H1 (cell line): ENCODE data around the gene RAB40A. TPM values are rescaled to one million over a fixed set of nuclear protein-coding genes. Genes with fewer than 3 reads are reported as not detected.

ENCODE experiments used
- CTCF ChIA-PET: fragments of 300-600 bp; sonication (Branson Sonifier 250); formaldehyde crosslinking; loops from one replicate; lab custom pipeline; 2021; ENCODE audit not compliant: partially characterized antibody; lab: Charles Lee
- POLR2A ChIA-PET: fragments of 300-600 bp; sonication (Branson Sonifier 250); formaldehyde crosslinking; loops from one replicate; lab custom pipeline; 2021; ENCODE audit warnings: inconsistent platforms; ENCODE audit not compliant: partially characterized antibody; lab: Charles Lee
- DNase-seq, 2 experiments: peaks; one replicate each; pipeline versions ENCODE4 v3.0.0 to v3.0.0-alpha.2; 2010 to 2022; ENCODE audit warnings: low spot score in 2 of 2, low read depth in 1 of 2, mixed read lengths in 1 of 2
- FAIRE-seq: peaks from 2 replicates; lab custom pipeline; 2011; peaks lifted over from hg19 to GRCh38; lab: Jason Lieb, UNC
- H2AFZ ChIP-seq: 2 replicates; pipeline ENCODE4 v1.8.1; 2012; ENCODE audit warnings: low read length, inconsistent platforms
- H2AK5ac ChIP-seq: 2 replicates; pipeline ENCODE4 v1.6.1; 2013; ENCODE audit warnings: low read depth, low read length
- H2BK120ac ChIP-seq: replicated peaks from 2 replicates; pipeline ENCODE3; 2013; ENCODE audit warnings: low read depth, low read length, inconsistent platforms
- H2BK12ac ChIP-seq: 2 replicates; pipeline ENCODE4 v1.6.1; 2013; ENCODE audit warnings: low read depth, low read length
- H2BK15ac ChIP-seq: 2 replicates; pipeline ENCODE4 v1.6.1; 2013; ENCODE audit warnings: low read length
- H2BK20ac ChIP-seq: 2 replicates; pipeline ENCODE4 v1.6.1; 2013; ENCODE audit warnings: low read length
- H2BK5ac ChIP-seq: 2 replicates; pipeline ENCODE4 v1.6.1; 2013; ENCODE audit warnings: low read depth, low read length
- H3K14ac ChIP-seq: 2 replicates; pipeline ENCODE4 v1.6.1; 2013; ENCODE audit warnings: inconsistent platforms; ENCODE audit not compliant: insufficient read length
- H3K18ac ChIP-seq: 2 replicates; pipeline ENCODE4 v1.6.1; 2013; ENCODE audit warnings: low read length; ENCODE audit errors: extremely low read depth
- H3K23ac ChIP-seq: 2 replicates; pipeline ENCODE4 v1.6.1; 2013; ENCODE audit warnings: inconsistent platforms; ENCODE audit not compliant: insufficient read length
- H3K23me2 ChIP-seq: 2 replicates; pipeline ENCODE4 v1.6.1; 2013; ENCODE audit warnings: low read depth, low read length
- H3K27ac ChIP-seq: 2 replicates; pipeline ENCODE4 v1.6.1; 2011; ENCODE audit warnings: low read depth, low read length, inconsistent platforms
- H3K27me3 ChIP-seq, 4 experiments: replicated peaks in 1 of 4; 1 replicate in 1 of 4; 2 replicates in 3 of 4; pipeline versions ENCODE4 v1.6.1 to v1.8.1; 2011 to 2013; ENCODE audit warnings: low read length in 3 of 4, mild to moderate bottlenecking in 3 of 4, inconsistent platforms in 2 of 4, mixed read lengths in 2 of 4, moderate library complexity in 1 of 4; ENCODE audit not compliant: control insufficient read depth in 3 of 4, insufficient read depth in 3 of 4; ENCODE audit errors: extremely low read depth in 1 of 4
- H3K36me3 ChIP-seq, 4 experiments: 2 replicates each; pipeline versions ENCODE4 v1.6.1 to v1.8.1; 2011 to 2013; ENCODE audit warnings: mild to moderate bottlenecking in 4 of 4, low read length in 3 of 4, moderate library complexity in 2 of 4, control low read depth in 1 of 4, inconsistent platforms in 1 of 4; ENCODE audit not compliant: insufficient read depth in 4 of 4, control insufficient read depth in 2 of 4
- H3K4ac ChIP-seq: replicated peaks from 2 replicates; pipeline ENCODE3; 2013; ENCODE audit warnings: low read length, low read depth, mixed read lengths, inconsistent platforms; ENCODE audit not compliant: insufficient read length
- H3K4me1 ChIP-seq, 4 experiments: replicated peaks in 1 of 4; 1 replicate in 1 of 4; 2 replicates in 3 of 4; pipeline versions ENCODE4 v1.6.1 to v1.8.1; 2011 to 2013; ENCODE audit warnings: low read length in 3 of 4, inconsistent platforms in 2 of 4, mixed read lengths in 1 of 4; ENCODE audit not compliant: insufficient read depth in 4 of 4, control insufficient read depth in 3 of 4
- H3K4me2 ChIP-seq, 2 experiments: 2 replicates each; pipeline versions ENCODE4 v1.6.1 to v1.8.1; 2011 to 2013; ENCODE audit warnings: low read depth in 2 of 2, low read length in 2 of 2, control low read depth in 1 of 2, inconsistent platforms in 1 of 2, mild to moderate bottlenecking in 1 of 2; ENCODE audit not compliant: insufficient read depth in 1 of 2
- H3K4me3 ChIP-seq, 4 experiments: fragments of 200-600, 300-600 bp in 1 of 4; sonication (generic), shearing (Covaris generic), sonication (Bioruptor Twin) in 1 of 4; 2 replicates each; pipeline versions ENCODE4 v1.5.1 to v1.8.1; 2011 to 2016; ENCODE audit warnings: low read length in 4 of 4, low read depth in 3 of 4, control low read depth in 2 of 4, inconsistent platforms in 2 of 4, mild to moderate bottlenecking in 2 of 4, mixed read lengths in 1 of 4, moderate library complexity in 1 of 4; ENCODE audit not compliant: insufficient read depth in 2 of 4; ENCODE audit errors: extremely low read depth in 1 of 4
- H3K56ac ChIP-seq: replicated peaks from 2 replicates; pipeline ENCODE3; 2013; ENCODE audit warnings: low read depth, mild to moderate bottlenecking, mixed read lengths, low read length, inconsistent platforms; ENCODE audit not compliant: insufficient read length
- H3K79me1 ChIP-seq: 2 replicates; pipeline ENCODE4 v1.6.1; 2013; ENCODE audit warnings: low read depth, low read length, control low read depth
- H3K79me2 ChIP-seq, 2 experiments: 2 replicates each; pipeline versions ENCODE4 v1.6.1 to v1.8.1; 2012 to 2013; ENCODE audit warnings: low read length in 2 of 2, mild to moderate bottlenecking in 2 of 2, inconsistent platforms in 1 of 2; ENCODE audit not compliant: insufficient read depth in 2 of 2, control insufficient read depth in 1 of 2
- H3K9ac ChIP-seq, 4 experiments: replicated peaks in 1 of 4; 1 replicate in 1 of 4; 2 replicates in 3 of 4; pipeline versions ENCODE4 v1.6.1 to v1.8.1; 2011 to 2013; ENCODE audit warnings: low read depth in 3 of 4, low read length in 3 of 4, control low read depth in 2 of 4, mild to moderate bottlenecking in 2 of 4, moderate library complexity in 2 of 4, inconsistent platforms in 1 of 4; ENCODE audit errors: extremely low read depth in 1 of 4
- H3K9me3 ChIP-seq, 2 experiments: 2 replicates each; pipeline versions ENCODE4 v1.6.1 to v1.8.1; 2012 to 2013; ENCODE audit warnings: mild to moderate bottlenecking in 2 of 2, moderate library complexity in 2 of 2, control low read depth in 1 of 2, inconsistent platforms in 1 of 2, low read depth in 1 of 2, low read length in 1 of 2, mixed read lengths in 1 of 2; ENCODE audit not compliant: insufficient read depth in 2 of 2
- H4K20me1 ChIP-seq, 2 experiments: replicated peaks in 1 of 2; 2 replicates each; pipeline versions ENCODE3 to v1.8.1; 2011 to 2013; ENCODE audit warnings: inconsistent platforms in 2 of 2, low read length in 2 of 2, mild to moderate bottlenecking in 1 of 2; ENCODE audit not compliant: insufficient read depth in 2 of 2, control insufficient read depth in 1 of 2
- H4K5ac ChIP-seq: 2 replicates; pipeline ENCODE4 v1.6.1; 2013; ENCODE audit warnings: low read length, low read depth, mixed read lengths, inconsistent platforms; ENCODE audit not compliant: insufficient read length
- H4K8ac ChIP-seq: 2 replicates; pipeline ENCODE4 v1.8.0; 2013; ENCODE audit warnings: mild to moderate bottlenecking, moderate library complexity, low read length, inconsistent platforms; ENCODE audit not compliant: insufficient read depth; ENCODE audit errors: extremely low read depth
- H4K91ac ChIP-seq: replicated peaks from 2 replicates; pipeline ENCODE3; 2013; ENCODE audit warnings: low read length, mixed read lengths, inconsistent platforms; ENCODE audit not compliant: insufficient read length
- ASH2L ChIP-seq: fragments of 200-600, 300-600 bp; sonication (generic); IDR thresholded peaks from one replicate; pipeline ENCODE4 v1.7.1; 2017; ENCODE audit warnings: low read length
- BCL11A ChIP-seq, 2 experiments: IDR thresholded peaks; one replicate each; pipeline ENCODE4 v1.6.1; 2011; ENCODE audit warnings: low read depth in 2 of 2, low read length in 2 of 2, mild to moderate bottlenecking in 2 of 2
- CBX5 ChIP-seq: fragments of 300-800, 300-1000 bp; sonication (generic); IDR thresholded peaks from 2 replicates; pipeline ENCODE4 v1.7.1; 2016; ENCODE audit warnings: antibody characterized with exemption, low read length, low read depth
- CHD1 ChIP-seq: IDR thresholded peaks from 2 replicates; pipeline ENCODE4 v1.6.1; 2012; ENCODE audit warnings: low read depth, low read length, improper control_type of control experiment
- GABPA ChIP-seq: IDR thresholded peaks from 2 replicates; pipeline ENCODE4 v1.6.1; 2011; ENCODE audit warnings: mild to moderate bottlenecking, low read length, moderate library complexity, borderline replicate concordance; ENCODE audit not compliant: insufficient read depth
- HDAC6 ChIP-seq: IDR thresholded peaks from one replicate; pipeline ENCODE4 v1.7.1; 2012; ENCODE audit warnings: low read depth, mild to moderate bottlenecking, inconsistent platforms, low read length, moderate library complexity
- RBBP5 ChIP-seq: IDR thresholded peaks from 2 replicates; pipeline ENCODE4 v1.7.1; 2012; ENCODE audit warnings: low read depth, mild to moderate bottlenecking, inconsistent platforms, low read length, moderate library complexity, borderline replicate concordance
- SIN3A ChIP-seq, 2 experiments: IDR thresholded peaks in 1 of 2; conservative IDR thresholded peaks in 1 of 2; 2 replicates each; pipeline ENCODE4 v1.6.1; 2011 to 2012; ENCODE audit warnings: low read length in 2 of 2, improper control_type of control experiment in 1 of 2, low read depth in 1 of 2, mild to moderate bottlenecking in 1 of 2
- SP2 ChIP-seq: IDR thresholded peaks from 2 replicates; pipeline ENCODE4 v1.6.1; 2012; ENCODE audit warnings: mild to moderate bottlenecking, low read length, inconsistent platforms
- SRF ChIP-seq: IDR thresholded peaks from 2 replicates; pipeline ENCODE4 v1.6.1; 2011; ENCODE audit warnings: mild to moderate bottlenecking, low read depth, low read length, moderate library complexity
- TAF1 ChIP-seq: IDR thresholded peaks from 2 replicates; pipeline ENCODE4 v1.6.1; 2011; ENCODE audit warnings: mild to moderate bottlenecking, low read depth, low read length
- TAF7 ChIP-seq: optimal IDR thresholded peaks from 2 replicates; pipeline ENCODE3; 2011; ENCODE audit warnings: low read depth, mild to moderate bottlenecking, inconsistent platforms, low read length, moderate library complexity, borderline replicate concordance
- TCF12 ChIP-seq: IDR thresholded peaks from 2 replicates; pipeline ENCODE4 v1.6.1; 2011; ENCODE audit warnings: low read depth, mild to moderate bottlenecking, low read length
- YY1 ChIP-seq: IDR thresholded peaks from 2 replicates; pipeline ENCODE4 v1.6.1; 2011; ENCODE audit warnings: low read depth, mild to moderate bottlenecking, low read length
- WGBS, 2 experiments: shearing (Covaris generic) in 1 of 2; methylation state at CpG; one replicate each; pipeline versions ENCODE4 v1.1.6 to v1.1.7; 2013 to 2015; ENCODE audit warnings: low lambda C conversion rate in 2 of 2, mixed read lengths in 2 of 2, inconsistent platforms in 1 of 2, low coverage in 1 of 2, missing lambda C conversion rate in 1 of 2; ENCODE audit not compliant: insufficient replicate concordance in 2 of 2, insufficient coverage in 1 of 2, insufficient read length in 1 of 2; ENCODE audit errors: extremely low coverage in 1 of 2, missing lambda C conversion rate in 1 of 2; 5-methylcytosine and 5-hydroxymethylcytosine counted together
- polyA plus RNA-seq, 7 experiments: library from polyadenylated mRNA; depleted of rRNA in 3 of 7; stranded (reverse) in 5 of 7; unstranded in 2 of 7; fragments of >200 nt in 5 of 7; fragments of 200-250 nt in 2 of 7; gene quantifications; 1 replicate in 5 of 7; 2 replicates in 1 of 7; 4 replicates in 1 of 7; pipeline versions ENCODE4 v1.2.1 to v1.2.3, GENCODE V29; 2011 to 2013; ENCODE audit warnings: missing spikeins in 2 of 7, mixed read lengths in 2 of 7
- total RNA-seq: library from RNA; stranded (reverse); fragmentation: NEBNext Ultra II Directional; extraction: Animal tissue kit (Norgen Biotek cat#: 25700); gene quantifications from 2 replicates; pipeline ENCODE4 v1.2.1, GENCODE V29; 2021
- TF ChIP-seq, protein P1 (sequence below): IDR thresholded peaks from 2 replicates; pipeline ENCODE4 v1.6.1; 2011; ENCODE audit warnings: low read length, improper control_type of control experiment

RAB40A gene
- total and polyA plus RNA-seq, 2 of the 8 experiments (the other 6 are each of a cell fraction or from before 2014, with no cell fraction given): 0.09 to 0.21 TPM

DNA sequence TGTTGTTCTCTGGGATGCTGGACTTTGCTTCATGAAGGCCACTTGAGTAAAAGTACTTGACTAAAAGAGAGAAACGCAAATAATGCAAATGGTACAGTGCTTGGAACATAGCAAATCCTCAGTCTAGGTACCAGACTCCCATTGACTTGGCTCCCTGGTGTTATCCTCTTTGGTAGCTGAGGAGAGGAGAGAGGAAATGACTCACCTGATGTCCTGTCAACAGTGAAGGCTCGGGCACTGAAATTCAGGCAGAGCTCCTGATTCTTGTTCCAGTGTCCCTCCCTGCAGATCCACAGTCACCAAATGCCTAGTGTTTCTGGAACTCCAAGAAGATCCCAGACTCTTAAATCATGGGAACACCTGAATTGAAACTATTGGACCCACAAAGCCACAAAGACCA lies 43.5 kb upstream of the RAB40A start:
- Histone ChIP-seq H3K79me2 (no peaks in the 10 kb centered on the region), H3K79me1 (no peaks in the 10 kb centered on the region), H3K56ac (no peak overlapping the region), H3K27me3 (no peaks in the 10 kb centered on the region), H4K91ac (no peak overlapping the region), H2AFZ (no peak overlapping the region), H4K8ac (no peak overlapping the region), H3K4me2 (no peak overlapping the region), H3K23me2 (no peaks in the 10 kb centered on the region), H3K4me3 (no peak overlapping the region), H3K4me1 (no peaks in the 10 kb centered on the region), H2BK5ac (no peak overlapping the region), H2BK12ac (no peak overlapping the region), H3K9ac (no peak overlapping the region), H3K23ac (no peak overlapping the region), H3K27ac (no peak overlapping the region), H3K18ac (no peak overlapping the region), H3K36me3 (no peaks in the 10 kb centered on the region), H2BK20ac (no peak overlapping the region), H2AK5ac (no peak overlapping the region), H2BK15ac (no peak overlapping the region), H4K5ac (no peak overlapping the region), H3K4ac (no peak overlapping the region), H2BK120ac (no peak overlapping the region), H3K9me3 (no peaks in the 10 kb centered on the region), H4K20me1 (no peaks in the 10 kb centered on the region), H3K14ac (no peak overlapping the region)
- ChIA-PET CTCF (no interaction called here), POLR2A (no interaction called here)
- DNase-seq (no peak), FAIRE-seq (no peak)
- WGBS, 2 experiments: 60% methylated on average over 1 of the region's 2 CpGs; no CpG with 5 or more reads in 1 of the 2 experiments
- TF ChIP-seq CBX5 (no peak), HDAC6 (no peak), GABPA (no peak), CHD1 (no peak), TAF1 (no peak), RBBP5 (no peak), TCF12 (no peak), ASH2L (no peak), SP2 (no peak), YY1 (no peak), SIN3A (conservative IDR thresholded peaks at IDR 0.05 in 1 of 2, IDR thresholded peaks at IDR 0.05 in 1 of 2; ENCODE audit: low read depth in 1 of 2, low read length in 2 of 2) (no peak), SRF (no peak), TAF7 (no peak), BCL11A (IDR thresholded peaks at IDR 0.05; ENCODE audit: low read depth in 2 of 2, low read length in 2 of 2) (no peak)
- TF ChIP-seq, protein P1, sequence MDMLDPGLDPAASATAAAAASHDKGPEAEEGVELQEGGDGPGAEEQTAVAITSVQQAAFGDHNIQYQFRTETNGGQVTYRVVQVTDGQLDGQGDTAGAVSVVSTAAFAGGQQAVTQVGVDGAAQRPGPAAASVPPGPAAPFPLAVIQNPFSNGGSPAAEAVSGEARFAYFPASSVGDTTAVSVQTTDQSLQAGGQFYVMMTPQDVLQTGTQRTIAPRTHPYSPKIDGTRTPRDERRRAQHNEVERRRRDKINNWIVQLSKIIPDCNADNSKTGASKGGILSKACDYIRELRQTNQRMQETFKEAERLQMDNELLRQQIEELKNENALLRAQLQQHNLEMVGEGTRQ: no peak
